GM19240 (cell line): Measurements from ENCODE around the gene PTCD2.
"Not testable (repeated sequence)": the region's sequence is repeated elsewhere in the genome, so short reads cannot be mapped to it uniquely, and the experiment has no call there.

Experiments
- DNase-seq: peaks from one replicate; pipeline ENCODE4 v3.0.0; 2011; ENCODE audit warnings: low spot score; ENCODE audit not compliant: insufficient read length

PTCD2 gene

DNA sequence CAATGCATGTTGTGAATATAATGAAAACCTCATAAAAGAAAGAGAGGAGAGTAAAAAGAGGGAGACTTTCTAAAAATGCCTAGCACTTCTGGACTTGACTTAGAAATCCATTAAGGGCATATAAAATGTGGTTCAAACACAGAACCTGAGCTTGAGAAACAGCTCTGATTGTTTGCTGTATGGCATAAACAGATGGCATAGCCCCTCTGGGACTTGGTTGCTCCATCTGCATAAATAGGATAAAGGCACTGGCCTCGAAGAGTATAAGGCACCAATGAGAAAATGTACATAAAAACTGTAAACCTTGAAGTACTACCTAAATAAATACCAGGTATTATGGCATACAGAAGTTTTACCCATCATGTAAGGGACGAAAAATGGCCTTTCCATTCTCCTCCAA lies 23.9 kb upstream of the PTCD2 start:
- DNase-seq: no peak

- not testable (repeated sequence) for DNase-seq
Measured at GRCh38 chr5:72298136-72298535, 22.0 kb upstream of the PTCD2 start.

- DNase-seq: no peak
Measured at GRCh38 chr5:72298711-72299110, 21.5 kb upstream of the PTCD2 start.

DNA sequence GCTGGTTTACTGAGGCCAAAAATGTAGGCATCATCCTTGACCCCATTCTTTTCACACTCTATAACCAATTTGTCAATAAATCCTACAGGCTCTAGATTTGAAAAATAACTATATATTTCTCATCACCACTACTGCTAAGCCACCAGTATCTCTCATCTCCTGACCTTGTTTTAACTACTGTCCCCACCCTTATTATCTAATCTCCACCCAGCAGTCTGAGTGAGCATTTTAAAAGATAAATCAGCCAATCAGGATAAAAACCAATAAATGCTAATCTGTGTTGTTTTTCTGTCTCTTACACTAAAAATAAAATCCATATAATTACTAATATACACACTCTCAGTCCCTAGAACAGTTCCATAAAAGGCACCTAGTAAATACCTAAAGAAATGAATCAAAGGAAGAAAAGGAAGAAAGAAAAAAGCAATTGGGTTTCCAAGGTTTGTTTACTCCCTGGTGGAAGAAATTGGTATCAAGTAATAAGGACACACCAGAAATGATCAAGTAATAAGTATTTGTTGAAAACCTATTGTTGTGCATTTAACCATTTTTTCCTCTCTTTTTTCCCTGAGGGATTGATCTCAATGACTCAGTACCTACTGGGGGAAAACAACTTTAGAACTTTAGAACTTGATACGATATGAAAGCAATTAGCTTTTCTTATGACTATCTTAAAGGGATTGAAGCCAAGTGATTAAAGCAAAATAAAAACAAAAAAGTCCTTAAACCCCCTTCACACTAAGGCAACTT lies 19.4 kb upstream of the PTCD2 start:
- no peak for DNase-seq

GRCh38 chr5:72301557-72301956 lies 18.6 kb upstream of the PTCD2 start:
- no peak for DNase-seq

GRCh38 chr5:72302171-72302570 lies 18.0 kb upstream of the PTCD2 start:
- DNase-seq: no peak

DNA sequence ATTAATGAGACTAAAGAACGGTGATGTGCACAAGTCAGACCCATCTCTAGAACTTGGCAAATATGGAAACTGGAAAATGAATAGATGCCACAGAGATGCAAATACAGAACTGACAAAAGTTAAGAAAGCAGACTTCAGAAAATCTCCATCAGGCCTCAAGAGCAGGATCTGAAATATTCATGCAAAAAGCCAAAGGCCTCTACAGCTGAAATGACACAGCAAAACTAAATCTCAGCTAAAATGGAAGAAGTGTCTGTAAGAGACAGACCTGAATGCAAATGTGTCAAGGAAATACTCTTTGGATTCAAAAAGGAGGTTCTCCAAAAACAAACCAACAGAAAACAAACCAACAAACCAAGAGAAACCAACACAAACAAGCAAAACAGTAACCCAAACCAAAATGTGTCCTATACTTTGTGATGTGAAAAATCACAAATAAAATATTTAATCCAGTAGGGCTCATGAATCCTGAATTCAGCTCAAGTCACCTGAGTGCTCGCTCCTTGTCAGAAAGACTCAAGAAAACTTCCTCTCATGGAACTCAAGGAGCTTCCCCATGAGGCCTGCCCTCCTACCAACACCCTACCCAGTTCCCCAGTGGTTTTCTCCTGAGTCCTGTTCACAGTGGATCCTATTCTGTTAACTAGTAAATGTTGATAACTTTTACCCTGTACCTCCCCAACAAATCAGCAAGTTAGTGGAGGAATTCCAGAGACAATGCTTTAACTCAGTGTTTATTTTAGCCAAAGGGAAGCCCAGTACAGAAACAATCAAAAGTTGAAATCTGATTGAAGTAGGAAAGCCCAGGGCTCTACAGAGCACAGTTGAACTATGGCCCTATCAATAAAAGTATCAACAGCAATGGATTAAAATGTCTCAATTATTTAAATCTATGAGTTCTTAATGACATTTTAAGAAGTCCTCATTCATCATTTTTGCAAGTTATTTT lies 14.7 kb upstream of the PTCD2 start:
- DNase-seq: no peak

- no peak for DNase-seq
Measured at GRCh38 chr5:72307573-72307967, 12.6 kb upstream of the PTCD2 start.

- DNase-seq: peak; percentile 73
Measured at GRCh38 chr5:72307968-72308852, 12.0 kb upstream of the PTCD2 start.

DNA sequence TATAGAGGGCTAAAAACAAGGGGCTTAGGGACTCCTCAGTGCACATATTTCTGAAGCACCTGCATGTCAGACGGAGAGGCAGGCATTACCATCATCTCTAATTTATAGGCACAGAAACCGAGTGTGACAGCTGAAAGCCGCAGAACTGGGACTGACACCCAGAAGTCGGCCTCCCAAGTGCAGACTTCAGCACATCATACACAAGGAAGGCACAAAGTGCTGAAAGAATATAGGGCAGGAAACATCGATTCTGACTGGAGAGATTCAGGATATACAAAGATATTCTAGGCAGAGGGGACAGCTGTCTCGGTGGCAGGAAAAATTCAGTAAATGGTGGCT lies 11.4 kb upstream of the PTCD2 start:
- DNase-seq: no peak

GRCh38 chr5:72313141-72313540 lies 7.0 kb upstream of the PTCD2 start:
- no peak for DNase-seq

GRCh38 chr5:72314571-72315172 lies 5.5 kb upstream of the PTCD2 start:
- no peak for DNase-seq

GRCh38 chr5:72319435-72319975 lies 668 bp upstream of the PTCD2 start:
- DNase-seq: not testable (repeated sequence)

DNA sequence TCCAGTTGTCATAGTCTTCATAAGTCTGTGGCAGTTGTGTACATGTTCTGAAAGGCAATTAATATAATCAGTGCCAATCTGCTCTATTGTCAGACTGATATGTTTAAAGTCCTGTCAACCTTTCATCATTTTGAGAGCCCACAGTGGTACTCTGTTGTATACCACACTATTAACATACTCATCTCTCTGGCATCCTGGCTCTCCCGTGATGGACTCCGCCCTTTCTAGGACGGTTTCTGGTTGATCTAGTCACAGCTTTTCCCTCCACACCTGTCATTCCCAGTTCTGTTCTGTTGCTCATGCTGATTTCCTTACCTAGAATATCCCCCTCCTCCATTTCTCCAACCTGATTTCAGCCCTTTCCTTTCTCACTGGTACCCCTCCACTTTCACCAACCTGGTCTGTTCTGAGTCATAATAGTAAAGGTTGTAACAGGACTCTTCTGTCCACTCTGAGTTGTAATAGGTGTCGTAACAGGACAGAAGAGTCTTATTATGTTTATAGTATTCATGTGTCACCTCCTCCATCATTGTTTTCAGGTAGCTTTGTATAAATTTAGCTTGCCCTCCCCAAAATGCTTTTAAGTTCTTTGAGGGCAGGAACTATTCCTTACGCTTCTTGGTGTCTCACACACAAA lies 4.1 kb downstream of the PTCD2 start:
- no peak for DNase-seq

GRCh38 chr5:72325566-72326305 lies 5.6 kb downstream of the PTCD2 start:
- no peak for DNase-seq

GRCh38 chr5:72326306-72326649 lies 6.1 kb downstream of the PTCD2 start:
- DNase-seq: no peak

- no peak for DNase-seq
Measured at GRCh38 chr5:72328172-72328571, 8.0 kb downstream of the PTCD2 start.

DNA sequence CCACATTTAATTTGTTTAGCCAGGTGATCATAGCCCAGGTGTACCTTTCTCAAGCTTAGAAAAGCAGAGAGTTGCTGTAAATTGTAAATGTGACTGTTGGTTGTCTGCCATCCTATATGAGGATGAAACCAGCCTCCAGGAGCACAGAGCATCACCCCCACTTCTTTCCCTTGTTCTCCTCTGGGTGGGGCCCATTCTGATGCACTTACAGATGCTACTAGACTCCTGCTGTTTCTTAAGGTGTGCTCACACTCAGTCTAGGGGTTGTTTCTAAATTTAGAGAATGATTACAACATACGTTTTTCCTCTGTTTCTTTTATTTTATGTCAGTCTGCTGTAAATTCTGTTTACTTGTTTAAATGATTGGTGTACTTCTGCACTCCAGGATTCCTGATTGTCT lies 10.5 kb downstream of the PTCD2 start:
- no peak for DNase-seq

DNA sequence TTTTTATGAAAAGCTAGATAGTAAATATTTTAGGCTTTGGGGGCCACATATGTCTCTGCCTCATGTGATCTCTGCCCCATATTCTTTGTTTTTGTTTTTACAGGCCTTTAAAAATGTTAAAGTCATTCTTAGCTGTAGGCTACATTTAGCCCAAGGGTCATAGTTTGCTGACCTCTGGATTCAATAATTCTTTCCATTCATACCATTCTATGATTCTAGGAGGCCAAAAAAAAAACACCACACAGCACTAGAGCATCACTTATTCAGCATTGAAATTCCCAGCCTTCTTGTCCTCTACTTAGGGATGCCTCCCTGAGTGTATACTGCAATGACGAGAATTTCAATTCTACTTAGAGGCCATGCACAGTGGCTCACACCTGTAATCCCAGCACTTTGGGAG lies 17.0 kb downstream of the PTCD2 start:
- DNase-seq: no peak

DNA sequence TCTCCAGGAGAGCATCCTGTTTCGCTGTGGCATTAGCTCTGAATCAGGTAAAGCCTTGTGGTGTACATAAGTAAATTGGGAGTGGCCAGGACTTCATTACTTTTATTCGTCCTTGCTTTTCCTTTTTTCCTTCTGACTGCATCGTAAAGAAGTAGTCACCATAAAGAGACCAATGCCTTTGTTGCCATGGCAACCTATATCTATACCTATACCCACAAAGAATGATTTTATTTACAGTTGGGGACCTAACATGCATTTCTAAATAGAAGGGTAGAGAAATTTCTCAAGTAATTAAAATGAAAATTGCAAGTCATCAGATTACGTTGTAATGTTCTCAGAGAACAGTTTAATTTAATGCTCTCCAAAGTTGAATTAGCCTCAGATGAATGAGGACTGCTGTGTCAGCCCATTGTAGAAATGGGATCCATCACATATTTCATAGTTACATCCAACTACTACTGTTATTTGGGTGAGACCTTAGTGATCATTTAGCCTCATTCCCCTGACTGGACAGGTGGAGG lies 18.6 kb downstream of the PTCD2 start:
- no peak for DNase-seq
